Measurements from ENCODE around the gene OTUB1. TPM values are rescaled to one million over a fixed set of nuclear protein-coding genes. Genes with fewer than 3 reads are reported as not detected.
"Not testable (repeated sequence)": the region's sequence is repeated elsewhere in the genome, so short reads cannot be mapped to it uniquely, and the experiment has no call there.

OTUB1 gene
- total RNA-seq, 1 experiment from 2014 or later = 69.7 TPM

GRCh38 chr11:63961608-63962412 is 24.4 kb upstream of the OTUB1 start:
- DNase-seq (ENCODE audit: low read depth in 1 of 2, low spot score in 2 of 2) = no peak
- Histone ChIP-seq H3K4me3 (no peak overlapping the region), H3K27me3 (replicated peaks) (no peaks in the 10 kb centered on the region), H3K4me1 (replicated peaks) (no peaks in the 10 kb centered on the region), H3K36me3 (peaks cover 5% of the 10 kb centered on the region; the same call in 1 of the 2 replicates), H3K9me3 (replicated peaks) (no peaks in the 10 kb centered on the region), H3K27ac (no peak overlapping the region)

GRCh38 chr11:63963895-63964294 is 22.3 kb upstream of the OTUB1 start:
- not testable (repeated sequence) for H3K27me3 ChIP-seq (replicated peaks); H3K4me3 ChIP-seq; H3K9me3 ChIP-seq (replicated peaks); H3K4me1 ChIP-seq (replicated peaks); H3K27ac ChIP-seq; H3K36me3 ChIP-seq; DNase-seq (ENCODE audit: low read depth in 1 of 2, low spot score in 2 of 2)

- Histone ChIP-seq H3K27ac (no peak overlapping the region), H3K36me3 (no peaks in the 10 kb centered on the region), H3K4me1 (replicated peaks) (no peaks in the 10 kb centered on the region), H3K4me3 (no peak overlapping the region), H3K27me3 (replicated peaks) (no peaks in the 10 kb centered on the region), H3K9me3 (replicated peaks) (no peaks in the 10 kb centered on the region)
- no peak for DNase-seq (ENCODE audit: low read depth in 1 of 2, low spot score in 2 of 2)
Observed at GRCh38 chr11:63966444-63966843, 19.8 kb upstream of the OTUB1 start.

GRCh38 chr11:63969461-63969860 is 16.8 kb upstream of the OTUB1 start:
- no peaks in the 10 kb centered on the region for H3K4me1 ChIP-seq (replicated peaks)
- 0 out of 2 replicates have a peak, but pooled peaks cover 2% of the 10 kb centered on the region for H3K9me3 ChIP-seq (replicated peaks)
- H3K4me3 ChIP-seq = no peak overlapping the region
- no peak for DNase-seq (ENCODE audit: low read depth in 1 of 2, low spot score in 2 of 2)
- no peaks in the 10 kb centered on the region for H3K27me3 ChIP-seq (replicated peaks)
- H3K27ac ChIP-seq = no peak overlapping the region
- peaks cover under 1% of the 10 kb centered on the region for H3K36me3 ChIP-seq

- Histone ChIP-seq H3K4me1 (replicated peaks) (peaks cover 6% of the 10 kb centered on the region), H3K27ac (no peak overlapping the region), H3K27me3 (replicated peaks) (no peaks in the 10 kb centered on the region), H3K36me3 (peaks cover 9% of the 10 kb centered on the region), H3K9me3 (replicated peaks) (0 out of 2 replicates have a peak, but pooled peaks cover 2% of the 10 kb centered on the region), H3K4me3 (no peak overlapping the region)
- no peak for DNase-seq (ENCODE audit: low read depth in 1 of 2, low spot score in 2 of 2)
Observed at GRCh38 chr11:63970902-63971301, 15.3 kb upstream of the OTUB1 start.

- 0 out of 2 replicates have a peak overlapping the region, but pooled peaks have one; percentile 89 for H3K4me3 ChIP-seq
- not testable (repeated sequence) for DNase-seq (ENCODE audit: low read depth in 1 of 2, low spot score in 2 of 2)
- H3K4me1 ChIP-seq (replicated peaks) = peaks cover 14% of the 10 kb centered on the region
Observed at GRCh38 chr11:63973912-63974258, 12.4 kb upstream of the OTUB1 start.

GRCh38 chr11:63974259-63975143 is 11.7 kb upstream of the OTUB1 start, which contains the start of gene COX8A:
Gene COX8A, plus strand, starts transcription at chr11:63974620. Its CDS starts 61 bp downstream, at chr11:63974681.
- peak; percentile 100 for DNase-seq (ENCODE audit: low read depth in 1 of 2, low spot score in 2 of 2)
- Histone ChIP-seq H3K36me3 (peaks cover 42% of the 10 kb centered on the region), H3K4me3 (peak within 1 kb of the TSS; percentile 89), H3K9me3 (replicated peaks) (0 out of 2 replicates have a peak, but pooled peaks cover 2% of the 10 kb centered on the region), H3K27me3 (replicated peaks) (no peaks in the 10 kb centered on the region), H3K27ac (peak within 1 kb of the TSS; percentile 87), H3K4me1 (replicated peaks) (peaks cover 14% of the 10 kb centered on the region)

More at GRCh38 chr11:63973912-63974258, 12.4 kb upstream of the OTUB1 start:
- not testable (repeated sequence) for H3K27ac ChIP-seq; H3K27me3 ChIP-seq (replicated peaks); H3K9me3 ChIP-seq (replicated peaks)
- H3K36me3 ChIP-seq = peaks cover 35% of the 10 kb centered on the region

- Histone ChIP-seq H3K27ac (no peak overlapping the region), H3K4me1 (replicated peaks) (peaks cover 14% of the 10 kb centered on the region), H3K27me3 (replicated peaks) (no peaks in the 10 kb centered on the region), H3K9me3 (replicated peaks) (no peaks in the 10 kb centered on the region), H3K36me3 (peaks cover 49% of the 10 kb centered on the region), H3K4me3 (no peak overlapping the region)
- no peak for DNase-seq (ENCODE audit: low read depth in 1 of 2, low spot score in 2 of 2)
Observed at GRCh38 chr11:63978551-63979239, 7.5 kb upstream of the OTUB1 start.

- H3K27me3 ChIP-seq (replicated peaks) = no peaks in the 10 kb centered on the region
- peaks cover 49% of the 10 kb centered on the region for H3K36me3 ChIP-seq
- H3K4me3 ChIP-seq = no peak overlapping the region
- H3K4me1 ChIP-seq (replicated peaks) = peaks cover 14% of the 10 kb centered on the region
- H3K27ac ChIP-seq = no peak overlapping the region
- no peak for DNase-seq (ENCODE audit: low read depth in 1 of 2, low spot score in 2 of 2)
- no peaks in the 10 kb centered on the region for H3K9me3 ChIP-seq (replicated peaks)
Observed at GRCh38 chr11:63979426-63979825, 6.8 kb upstream of the OTUB1 start.

GRCh38 chr11:63985812-63986155 is 454 bp upstream of the OTUB1 start:
- H3K36me3 ChIP-seq = peaks cover 48% of the 10 kb centered on the region
- peak overlapping the region; percentile 78 for H3K4me3 ChIP-seq
- DNase-seq (ENCODE audit: low read depth in 1 of 2, low spot score in 2 of 2) = no peak
- H3K9me3 ChIP-seq (replicated peaks) = no peaks in the 10 kb centered on the region
- H3K27me3 ChIP-seq (replicated peaks) = no peaks in the 10 kb centered on the region
- peak overlapping the region; percentile 57 for H3K27ac ChIP-seq
- H3K4me1 ChIP-seq (replicated peaks) = peaks cover 19% of the 10 kb centered on the region

- peaks cover 54% of the 10 kb centered on the region for H3K36me3 ChIP-seq
- H3K27ac ChIP-seq = peak overlapping the region; percentile 57
- DNase-seq (ENCODE audit: low read depth in 1 of 2, low spot score in 2 of 2) = no peak
- no peaks in the 10 kb centered on the region for H3K27me3 ChIP-seq (replicated peaks)
- H3K4me3 ChIP-seq = peak overlapping the region; percentile 78
- no peaks in the 10 kb centered on the region for H3K9me3 ChIP-seq (replicated peaks)
- peaks cover 19% of the 10 kb centered on the region for H3K4me1 ChIP-seq (replicated peaks)
Observed at GRCh38 chr11:63986932-63987513, 785 bp downstream of the OTUB1 start.

- Histone ChIP-seq H3K4me1 (replicated peaks) (peaks cover 12% of the 10 kb centered on the region), H3K4me3 (no peak overlapping the region), H3K36me3 (peaks cover 90% of the 10 kb centered on the region), H3K27ac (no peak overlapping the region), H3K9me3 (replicated peaks) (no peaks in the 10 kb centered on the region), H3K27me3 (replicated peaks) (no peaks in the 10 kb centered on the region)
- no peak for DNase-seq (ENCODE audit: low read depth in 1 of 2, low spot score in 2 of 2)
Observed at GRCh38 chr11:63991558-63991957, 5.3 kb downstream of the OTUB1 start.

GRCh38 chr11:63993100-63993499 is 6.9 kb downstream of the OTUB1 start:
- DNase-seq (ENCODE audit: low read depth in 1 of 2, low spot score in 2 of 2) = no peak
- H3K9me3 ChIP-seq (replicated peaks) = no peaks in the 10 kb centered on the region

More at GRCh38 chr11:63993100-63993499, 6.9 kb downstream of the OTUB1 start:
- Histone ChIP-seq H3K27me3 (replicated peaks) (no peaks in the 10 kb centered on the region), H3K27ac (no peak overlapping the region), H3K4me1 (replicated peaks) (no peaks in the 10 kb centered on the region), H3K36me3 (peaks cover 92% of the 10 kb centered on the region), H3K4me3 (no peak overlapping the region)
